SK-MEL-5 (cell line): ENCODE data around the gene SLC7A11. TPM values are rescaled to one million over a fixed set of nuclear protein-coding genes. Genes with fewer than 3 reads are reported as not detected.
"Not testable (repeated sequence)": the region's sequence is repeated elsewhere in the genome, so short reads cannot be mapped to it uniquely, and the experiment has no call there.

Experiments used
- DNase-seq: peaks from one replicate; pipeline ENCODE4 v3.0.0-alpha.2; 2016; ENCODE audit warnings: low read depth, low spot score
- in situ Hi-C: cut with HindIII; loops from 2 replicates; pipeline ENCODE4 v1.10.0; 2016; ENCODE audit warnings: low sequenced_read_pairs, high pct_unique_total_duplicates, low pct_unique_long_range_greater_than_20kb
- total RNA-seq: library from RNA; depleted of rRNA; stranded (reverse); fragments of >200 nt; shearing (Covaris generic); gene quantifications from 2 replicates; pipeline ENCODE4 v1.2.3, GENCODE V29; 2014

The SLC7A11 gene
- total RNA-seq, 1 experiment from 2014 or later: 52.1 TPM

- no peak for DNase-seq
- in situ Hi-C loops: no loop called here
These were observed 9.8 kb upstream of the SLC7A11 start for GRCh38 chr4:138251938-138252337.

- no peak for DNase-seq
- in situ Hi-C loops: no loop called here
These were observed 7.0 kb upstream of the SLC7A11 start for GRCh38 chr4:138249132-138249531.

GRCh38 chr4:138248058-138248457 lies 5.9 kb upstream of the SLC7A11 start:
- in situ Hi-C loops: no loop called here
- DNase-seq: no peak

- in situ Hi-C loops: no loop called here
- no peak for DNase-seq
These were observed 5.5 kb upstream of the SLC7A11 start for GRCh38 chr4:138247643-138248042.

- in situ Hi-C loops: no loop called here
- peak; percentile 62 for DNase-seq
These were observed 1.2 kb upstream of the SLC7A11 start for GRCh38 chr4:138243369-138243768.

- in situ Hi-C loops: no loop called here
- DNase-seq: no peak
These were observed 646 bp upstream of the SLC7A11 start for GRCh38 chr4:138242834-138243156.

GRCh38 chr4:138241281-138242075 lies 671 bp downstream of the SLC7A11 start:
- DNase-seq: peak; percentile 51
- in situ Hi-C loops: no loop called here

GRCh38 chr4:138239491-138239890 lies 2.7 kb downstream of the SLC7A11 start:
- in situ Hi-C loops: no loop called here

GRCh38 chr4:138238521-138239292 lies 3.4 kb downstream of the SLC7A11 start:
- in situ Hi-C loops: no loop called here
- no peak for DNase-seq

More at GRCh38 chr4:138239491-138239890, 2.7 kb downstream of the SLC7A11 start:
- DNase-seq: no peak

GRCh38 chr4:138237132-138237531 lies 5.0 kb downstream of the SLC7A11 start:
- in situ Hi-C loops, DNase-seq: not testable (repeated sequence)

GRCh38 chr4:138236037-138236436 lies 6.1 kb downstream of the SLC7A11 start:
- DNase-seq: no peak
- in situ Hi-C loops: no loop called here

- DNase-seq: peak; percentile 54
- in situ Hi-C loops: no loop called here
These were observed 6.7 kb downstream of the SLC7A11 start for GRCh38 chr4:138235419-138235952.

- DNase-seq: no peak
- in situ Hi-C loops: no loop called here
These were observed 7.9 kb downstream of the SLC7A11 start for GRCh38 chr4:138234248-138234647.

GRCh38 chr4:138233313-138234034 lies 8.7 kb downstream of the SLC7A11 start:
- in situ Hi-C loops: no loop called here

GRCh38 chr4:138232364-138232763 lies 9.8 kb downstream of the SLC7A11 start:
- in situ Hi-C loops: no loop called here

More at GRCh38 chr4:138233313-138234034, 8.7 kb downstream of the SLC7A11 start:
- DNase-seq: no peak

GRCh38 chr4:138230048-138230447 lies 12.1 kb downstream of the SLC7A11 start:
- in situ Hi-C loops: no loop called here
- DNase-seq: no peak

More at GRCh38 chr4:138232364-138232763, 9.8 kb downstream of the SLC7A11 start:
- no peak for DNase-seq

- no peak for DNase-seq
- in situ Hi-C loops: no loop called here
These were observed 13.0 kb downstream of the SLC7A11 start for GRCh38 chr4:138229160-138229559.

- DNase-seq: peak; percentile 58
- in situ Hi-C loops: no loop called here
These were observed 15.8 kb downstream of the SLC7A11 start for GRCh38 chr4:138226351-138226750.
